Fibroblast of lung (primary cell): ENCODE results near the gene SSTR5. TPM values are rescaled to one million over a fixed set of nuclear protein-coding genes. Genes with fewer than 3 reads are reported as not detected.

Experiments
- DNase-seq, 2 donors: peaks; one replicate each; pipeline versions ENCODE4 v3.0.0 to v3.0.0-alpha.2; 2010; ENCODE audit warnings: low read depth in 2 of 2
- H2AFZ ChIP-seq: 2 replicates; pipeline ENCODE4 v1.5.1; 2012; ENCODE audit warnings: low read length, control low read depth, inconsistent platforms
- H3K27ac ChIP-seq: 2 replicates; pipeline ENCODE4 v1.5.1; 2011; ENCODE audit warnings: low read length, control low read depth; ENCODE audit not compliant: insufficient read depth
- H3K27me3 ChIP-seq: 2 replicates; pipeline ENCODE4 v1.5.1; 2011; ENCODE audit warnings: mild to moderate bottlenecking, low read length; ENCODE audit not compliant: control insufficient read depth, insufficient read depth
- H3K36me3 ChIP-seq: 2 replicates; pipeline ENCODE4 v1.5.1; 2011; ENCODE audit warnings: low read length; ENCODE audit not compliant: control insufficient read depth, insufficient read depth
- H3K4me1 ChIP-seq: 2 replicates; pipeline ENCODE4 v1.5.1; 2011; ENCODE audit warnings: low read length; ENCODE audit not compliant: control insufficient read depth, insufficient read depth; ENCODE audit errors: extremely low read depth
- H3K4me2 ChIP-seq: 2 replicates; pipeline ENCODE4 v1.5.1; 2011; ENCODE audit warnings: low read length, control low read depth; ENCODE audit not compliant: insufficient read depth; ENCODE audit errors: extremely low read depth
- H3K4me3 ChIP-seq, 4 experiments: fragments of 200-600 bp in 1 of 4; sonication (generic) in 1 of 4; replicated peaks in 1 of 4; 2 replicates each; pipeline ENCODE4 v1.5.1; 2011 to 2016; ENCODE audit warnings: low read length in 4 of 4, low read depth in 3 of 4, mild to moderate bottlenecking in 3 of 4, control low read depth in 2 of 4, inconsistent platforms in 1 of 4, mixed read lengths in 1 of 4; ENCODE audit not compliant: insufficient read depth in 1 of 4; ENCODE audit errors: control extremely low read depth in 1 of 4
- H3K79me2 ChIP-seq: 2 replicates; pipeline ENCODE4 v1.5.1; 2012; ENCODE audit warnings: mild to moderate bottlenecking, low read length, inconsistent platforms; ENCODE audit not compliant: control insufficient read depth, insufficient read depth
- H3K9ac ChIP-seq: 2 replicates; pipeline ENCODE4 v1.5.1; 2011; ENCODE audit warnings: mild to moderate bottlenecking, low read length, control low read depth; ENCODE audit not compliant: insufficient read depth
- H3K9me3 ChIP-seq: 2 replicates; pipeline ENCODE4 v1.5.1; 2012; ENCODE audit warnings: low read depth, low read length; ENCODE audit not compliant: control insufficient read depth, insufficient read depth
- H4K20me1 ChIP-seq: 2 replicates; pipeline ENCODE4 v1.5.1; 2011; ENCODE audit warnings: low read length; ENCODE audit not compliant: control insufficient read depth, insufficient read depth; ENCODE audit errors: extremely low read depth
- CTCF ChIP-seq, 2 donors: IDR thresholded peaks in 1 of 2; conservative IDR thresholded peaks in 1 of 2; 1 replicate in 1 of 2; 2 replicates in 1 of 2; pipeline ENCODE4 v1.5.1; 2011 to 2012; ENCODE audit warnings: low read length in 2 of 2, control low read depth in 1 of 2, inconsistent platforms in 1 of 2, low read depth in 1 of 2, mild to moderate bottlenecking in 1 of 2
- EZH2 ChIP-seq: IDR thresholded peaks from 2 replicates; pipeline ENCODE4 v1.5.1; 2012; ENCODE audit warnings: low read length, control low read depth, mild to moderate bottlenecking; ENCODE audit errors: missing control alignments
- polyA plus RNA-seq, 2 donors: library from polyadenylated mRNA; depleted of rRNA in 1 of 2; stranded (reverse) in 1 of 2; unstranded in 1 of 2; fragments of >200 nt; gene quantifications; 2 replicates each; pipeline ENCODE4 v1.2.1, GENCODE V29; 2011 to 2012; ENCODE audit warnings: missing spikeins in 1 of 2
- total RNA-seq: library from RNA; depleted of rRNA; stranded (reverse); fragments of >200 nt; gene quantifications from 2 replicates; pipeline ENCODE4 v1.2.1, GENCODE V29; 2014

Gene SSTR5
- total and polyA plus RNA-seq, 2 donors (not counting 1 experiment from before 2014, with no cell fraction given) = not detected

- no peak overlapping the region for H3K4me3 ChIP-seq
- H3K9ac ChIP-seq = no peak overlapping the region
- peak; percentile 35 to 42 for DNase-seq
- no peaks in the 10 kb centered on the region for H3K79me2 ChIP-seq
- no peaks in the 10 kb centered on the region for H3K9me3 ChIP-seq
- H3K27me3 ChIP-seq = peaks cover 5% of the 10 kb centered on the region
- no peak overlapping the region for H3K27ac ChIP-seq
- no peaks in the 10 kb centered on the region for H3K4me1 ChIP-seq
- TF ChIP-seq CTCF (conservative IDR thresholded peaks at IDR 0.05 in 1 of 2, IDR thresholded peaks at IDR 0.05 in 1 of 2; ENCODE audit: low read depth in 1 of 2, low read length in 2 of 2) (peak; percentile 65 to 81), EZH2 (no peak)
- H4K20me1 ChIP-seq = no peaks in the 10 kb centered on the region
- H3K4me2 ChIP-seq = no peak overlapping the region
- no peaks in the 10 kb centered on the region for H3K36me3 ChIP-seq
- H2AFZ ChIP-seq = no peak overlapping the region
Observed at GRCh38 chr16:1105888-1106620, 33.5 kb downstream of the SSTR5 start.

- H3K4me3 ChIP-seq = no peak overlapping the region
Observed at GRCh38 chr16:1106659-1107058, 34.1 kb downstream of the SSTR5 start.

GRCh38 chr16:1107141-1107540 lies 34.6 kb downstream of the SSTR5 start:
- no peak for DNase-seq
- H3K4me1 ChIP-seq = no peaks in the 10 kb centered on the region
- no peak overlapping the region for H2AFZ ChIP-seq
- H3K4me2 ChIP-seq = no peak overlapping the region
- H3K9me3 ChIP-seq = no peaks in the 10 kb centered on the region
- TF ChIP-seq CTCF (conservative IDR thresholded peaks at IDR 0.05 in 1 of 2, IDR thresholded peaks at IDR 0.05 in 1 of 2; ENCODE audit: low read depth in 1 of 2, low read length in 2 of 2) (no peak), EZH2 (no peak)
- H3K4me3 ChIP-seq = no peak overlapping the region
- no peaks in the 10 kb centered on the region for H4K20me1 ChIP-seq
- no peaks in the 10 kb centered on the region for H3K36me3 ChIP-seq
- H3K9ac ChIP-seq = no peak overlapping the region
- no peaks in the 10 kb centered on the region for H3K79me2 ChIP-seq
- no peak overlapping the region for H3K27ac ChIP-seq
- peaks cover 5% of the 10 kb centered on the region for H3K27me3 ChIP-seq

More at GRCh38 chr16:1106659-1107058, 34.1 kb downstream of the SSTR5 start:
- Histone ChIP-seq H3K4me1 (no peaks in the 10 kb centered on the region), H3K4me2 (no peak overlapping the region), H3K79me2 (no peaks in the 10 kb centered on the region), H3K27me3 (peaks cover 5% of the 10 kb centered on the region), H3K36me3 (no peaks in the 10 kb centered on the region), H3K9me3 (no peaks in the 10 kb centered on the region), H3K9ac (no peak overlapping the region), H4K20me1 (no peaks in the 10 kb centered on the region), H2AFZ (no peak overlapping the region), H3K27ac (no peak overlapping the region)
- no peak for DNase-seq
- TF ChIP-seq EZH2 = no peak
- no peak for TF ChIP-seq CTCF (conservative IDR thresholded peaks at IDR 0.05 in 1 of 2, IDR thresholded peaks at IDR 0.05 in 1 of 2; ENCODE audit: low read depth in 1 of 2, low read length in 2 of 2)
